IPS-11a (cell line): ENCODE results near the gene ZFAND6.

Source experiments
- H3K4me3 ChIP-seq: one replicate; pipeline ENCODE4 v1.5.1; 2013; ENCODE audit warnings: low read depth, low read length, control low read depth

Gene ZFAND6

DNA sequence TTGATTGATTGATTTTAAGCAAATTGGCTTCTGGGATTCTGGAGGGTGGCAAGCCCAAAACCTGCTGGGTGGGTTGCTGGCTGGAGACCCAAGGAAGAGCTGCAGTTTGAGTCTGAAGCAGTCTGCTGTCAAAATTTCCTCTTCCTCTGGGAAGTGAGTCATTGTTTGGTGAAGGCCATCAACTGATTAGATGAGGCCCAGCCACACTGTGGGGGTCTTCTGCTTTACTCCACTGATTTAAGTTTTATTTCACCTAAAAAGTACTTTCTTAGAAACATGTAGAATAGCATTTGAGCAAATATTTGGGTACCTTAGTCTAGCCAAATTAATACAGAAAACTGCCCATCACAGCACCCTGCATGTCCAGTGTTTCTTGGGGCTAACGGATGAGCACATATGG, 127.1 kb downstream of the ZFAND6 start:
- no peak overlapping the region for H3K4me3 ChIP-seq
